ENCODE results near the gene SRGAP2C.
"Not testable (repeated sequence)": the region's sequence is repeated elsewhere in the genome, so short reads cannot be mapped to it uniquely, and the experiment has no call there.

Gene SRGAP2C

DNA sequence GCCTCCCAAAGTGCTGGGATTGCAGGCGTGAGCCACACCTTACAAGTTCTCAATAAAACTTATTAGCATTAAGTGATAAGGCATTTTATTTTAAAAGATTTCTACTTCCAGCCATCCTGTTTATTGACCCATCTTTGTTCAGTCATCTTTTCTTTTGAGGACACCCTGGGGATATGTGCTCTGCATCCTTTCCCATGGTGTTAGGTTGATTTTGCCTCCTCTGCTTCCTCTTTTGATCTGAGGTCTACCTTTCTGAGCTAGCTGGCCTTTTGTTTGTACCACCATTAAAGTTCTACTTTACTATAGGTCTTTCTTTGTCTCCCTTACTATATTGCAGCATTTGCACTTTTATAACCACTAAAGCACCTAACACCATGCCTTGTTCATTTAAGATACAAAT, 136.9 kb downstream of the SRGAP2C start:
- H3K79me2 ChIP-seq (ENCODE audit: insufficient read depth, low read length); H3K9ac ChIP-seq (ENCODE audit: low read length); H3K4me2 ChIP-seq (ENCODE audit: low read depth, low read length, poor library complexity, severe bottlenecking); H3K9me2 ChIP-seq (replicated peaks; ENCODE audit: insufficient read depth, low read length); H3K27ac ChIP-seq (ENCODE audit: low read depth, low read length); H3K27me3 ChIP-seq (ENCODE audit: low read length); H3K36me3 ChIP-seq (ENCODE audit: low read length); H3F3A ChIP-seq (ENCODE audit: insufficient read depth); H2AFZ ChIP-seq (ENCODE audit: low read depth, low read length, severe bottlenecking); H3K4me3 ChIP-seq (ENCODE audit: insufficient read depth, low read length, poor library complexity, severe bottlenecking); H3K9me3 ChIP-seq (ENCODE audit: insufficient read depth, low read length); H4K20me1 ChIP-seq (ENCODE audit: low read depth, low read length): not testable (repeated sequence)

DNA sequence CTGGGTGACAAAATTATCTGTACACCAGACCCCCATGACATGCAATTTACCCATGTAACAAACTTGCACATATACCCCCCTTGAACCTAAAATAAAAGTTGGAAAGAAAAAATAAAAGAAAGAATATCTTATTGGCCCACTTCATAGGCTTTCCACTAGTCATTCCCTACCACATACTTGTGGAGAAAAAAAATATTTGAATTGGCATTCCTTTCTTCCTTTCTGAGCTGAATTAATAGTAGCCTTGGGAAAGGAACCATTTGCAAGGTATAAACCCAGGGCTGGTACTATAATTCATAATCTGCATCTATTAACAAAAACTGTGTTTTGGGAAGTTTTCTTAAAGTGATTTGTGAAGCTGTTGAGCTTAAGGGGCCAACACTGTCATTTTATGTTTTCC, 140.0 kb downstream of the SRGAP2C start:
- H3K9me2 ChIP-seq (replicated peaks; ENCODE audit: insufficient read depth, low read length); H2AFZ ChIP-seq (ENCODE audit: low read depth, low read length, severe bottlenecking); H3K36me3 ChIP-seq (ENCODE audit: low read length); H3K4me2 ChIP-seq (ENCODE audit: low read depth, low read length, poor library complexity, severe bottlenecking); H3K9ac ChIP-seq (ENCODE audit: low read length); H4K20me1 ChIP-seq (ENCODE audit: low read depth, low read length); H3K27me3 ChIP-seq (ENCODE audit: low read length); H3K27ac ChIP-seq (ENCODE audit: low read depth, low read length); H3K9me3 ChIP-seq (ENCODE audit: insufficient read depth, low read length); H3F3A ChIP-seq (ENCODE audit: insufficient read depth); H3K79me2 ChIP-seq (ENCODE audit: insufficient read depth, low read length); H3K4me3 ChIP-seq (ENCODE audit: insufficient read depth, low read length, poor library complexity, severe bottlenecking): not testable (repeated sequence)

GRCh38 chr1:121332141-121332540, 147.4 kb downstream of the SRGAP2C start:
- H3K4me2 ChIP-seq (ENCODE audit: low read depth, low read length, poor library complexity, severe bottlenecking); H3K9me3 ChIP-seq (ENCODE audit: insufficient read depth, low read length); H4K20me1 ChIP-seq (ENCODE audit: low read depth, low read length); H3K4me3 ChIP-seq (ENCODE audit: insufficient read depth, low read length, poor library complexity, severe bottlenecking); H3K27ac ChIP-seq (ENCODE audit: low read depth, low read length); H3K79me2 ChIP-seq (ENCODE audit: insufficient read depth, low read length); H2AFZ ChIP-seq (ENCODE audit: low read depth, low read length, severe bottlenecking); H3K36me3 ChIP-seq (ENCODE audit: low read length); H3K27me3 ChIP-seq (ENCODE audit: low read length); H3F3A ChIP-seq (ENCODE audit: insufficient read depth); H3K9ac ChIP-seq (ENCODE audit: low read length); H3K9me2 ChIP-seq (replicated peaks; ENCODE audit: insufficient read depth, low read length): not testable (repeated sequence)

GRCh38 chr1:121332599-121333562, 148.1 kb downstream of the SRGAP2C start:
- H3F3A ChIP-seq (ENCODE audit: insufficient read depth); H3K27ac ChIP-seq (ENCODE audit: low read depth, low read length); H3K9ac ChIP-seq (ENCODE audit: low read length); H3K79me2 ChIP-seq (ENCODE audit: insufficient read depth, low read length); H3K27me3 ChIP-seq (ENCODE audit: low read length); H3K4me3 ChIP-seq (ENCODE audit: insufficient read depth, low read length, poor library complexity, severe bottlenecking); H4K20me1 ChIP-seq (ENCODE audit: low read depth, low read length); H2AFZ ChIP-seq (ENCODE audit: low read depth, low read length, severe bottlenecking); H3K4me2 ChIP-seq (ENCODE audit: low read depth, low read length, poor library complexity, severe bottlenecking); H3K9me3 ChIP-seq (ENCODE audit: insufficient read depth, low read length); H3K9me2 ChIP-seq (replicated peaks; ENCODE audit: insufficient read depth, low read length); H3K36me3 ChIP-seq (ENCODE audit: low read length): not testable (repeated sequence)

DNA sequence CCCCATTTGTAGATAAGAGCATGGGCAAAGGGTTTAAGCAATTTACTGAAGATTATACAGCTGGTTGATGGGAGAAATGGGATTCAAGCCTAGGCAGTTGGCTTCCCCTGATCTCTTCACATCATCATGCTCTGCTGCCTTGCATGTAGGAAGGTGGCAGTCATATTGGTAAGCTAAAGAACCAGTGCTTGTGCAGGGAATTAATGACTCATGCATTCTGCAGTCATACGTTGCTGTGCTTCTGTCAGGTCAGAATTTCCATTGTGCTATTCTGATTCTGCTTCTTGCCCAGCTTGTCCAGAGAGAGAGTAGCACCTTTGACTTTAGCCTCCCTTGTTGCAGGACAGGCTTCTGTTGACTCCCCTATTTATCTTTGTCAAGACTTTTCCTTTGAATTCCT, 153.2 kb downstream of the SRGAP2C start:
- not testable (repeated sequence) for H3K36me3 ChIP-seq (ENCODE audit: low read length); H3K9me3 ChIP-seq (ENCODE audit: insufficient read depth, low read length); H2AFZ ChIP-seq (ENCODE audit: low read depth, low read length, severe bottlenecking); H3K4me3 ChIP-seq (ENCODE audit: insufficient read depth, low read length, poor library complexity, severe bottlenecking); H3K9ac ChIP-seq (ENCODE audit: low read length); H3K27me3 ChIP-seq (ENCODE audit: low read length); H3K9me2 ChIP-seq (replicated peaks; ENCODE audit: insufficient read depth, low read length); H3K27ac ChIP-seq (ENCODE audit: low read depth, low read length); H3K79me2 ChIP-seq (ENCODE audit: insufficient read depth, low read length); H3K4me2 ChIP-seq (ENCODE audit: low read depth, low read length, poor library complexity, severe bottlenecking); H4K20me1 ChIP-seq (ENCODE audit: low read depth, low read length); H3F3A ChIP-seq (ENCODE audit: insufficient read depth)

GRCh38 chr1:121339611-121340010, 154.8 kb downstream of the SRGAP2C start:
- not testable (repeated sequence) for H3K9ac ChIP-seq (ENCODE audit: low read length); H3K27ac ChIP-seq (ENCODE audit: low read depth, low read length); H3K79me2 ChIP-seq (ENCODE audit: insufficient read depth, low read length); H3K4me3 ChIP-seq (ENCODE audit: insufficient read depth, low read length, poor library complexity, severe bottlenecking); H3K4me2 ChIP-seq (ENCODE audit: low read depth, low read length, poor library complexity, severe bottlenecking); H3K9me3 ChIP-seq (ENCODE audit: insufficient read depth, low read length); H3K9me2 ChIP-seq (replicated peaks; ENCODE audit: insufficient read depth, low read length); H3F3A ChIP-seq (ENCODE audit: insufficient read depth); H3K36me3 ChIP-seq (ENCODE audit: low read length); H3K27me3 ChIP-seq (ENCODE audit: low read length); H2AFZ ChIP-seq (ENCODE audit: low read depth, low read length, severe bottlenecking); H4K20me1 ChIP-seq (ENCODE audit: low read depth, low read length)

- H3K79me2 ChIP-seq (ENCODE audit: insufficient read depth, low read length); H3K9me3 ChIP-seq (ENCODE audit: insufficient read depth, low read length); H4K20me1 ChIP-seq (ENCODE audit: low read depth, low read length); H3K36me3 ChIP-seq (ENCODE audit: low read length); H3K27ac ChIP-seq (ENCODE audit: low read depth, low read length); H2AFZ ChIP-seq (ENCODE audit: low read depth, low read length, severe bottlenecking); H3K9ac ChIP-seq (ENCODE audit: low read length); H3K4me3 ChIP-seq (ENCODE audit: insufficient read depth, low read length, poor library complexity, severe bottlenecking); H3K4me2 ChIP-seq (ENCODE audit: low read depth, low read length, poor library complexity, severe bottlenecking); H3K9me2 ChIP-seq (replicated peaks; ENCODE audit: insufficient read depth, low read length); H3K27me3 ChIP-seq (ENCODE audit: low read length); H3F3A ChIP-seq (ENCODE audit: insufficient read depth): not testable (repeated sequence)
Measured at GRCh38 chr1:121343311-121343906, 158.6 kb downstream of the SRGAP2C start.

- H3K4me2 ChIP-seq (ENCODE audit: low read depth, low read length, poor library complexity, severe bottlenecking); H3K4me3 ChIP-seq (ENCODE audit: insufficient read depth, low read length, poor library complexity, severe bottlenecking); H3K9me2 ChIP-seq (replicated peaks; ENCODE audit: insufficient read depth, low read length); H3K9me3 ChIP-seq (ENCODE audit: insufficient read depth, low read length); H3K79me2 ChIP-seq (ENCODE audit: insufficient read depth, low read length); H3K27me3 ChIP-seq (ENCODE audit: low read length); H3F3A ChIP-seq (ENCODE audit: insufficient read depth); H3K27ac ChIP-seq (ENCODE audit: low read depth, low read length); H3K36me3 ChIP-seq (ENCODE audit: low read length); H3K9ac ChIP-seq (ENCODE audit: low read length); H2AFZ ChIP-seq (ENCODE audit: low read depth, low read length, severe bottlenecking); H4K20me1 ChIP-seq (ENCODE audit: low read depth, low read length): not testable (repeated sequence)
Measured at GRCh38 chr1:121344355-121344754, 159.6 kb downstream of the SRGAP2C start.

Measured in SU-DHL-6 (cell line).